ENCODE measurements around the gene NCOA3. TPM values are rescaled to one million over a fixed set of nuclear protein-coding genes. Genes with fewer than 3 reads are reported as not detected.

Gene NCOA3
- total RNA-seq, 2 experiments from 2014 or later = 66.2 to 73.7 TPM

- Mint-ChIP-seq H3K4me1 (ENCODE audit: low read depth) (peaks cover 45% of the 10 kb centered on the region), H3K4me3 (no peak overlapping the region), H3K27ac (peak overlapping the region; percentile 39), H3K36me3 (ENCODE audit: low read depth) (peaks cover 50% of the 10 kb centered on the region), H3K9me3 (no peaks in the 10 kb centered on the region), H3K27me3 (no peaks in the 10 kb centered on the region)
- ATAC-seq (no peak), DNase-seq (no peak)
- intact Hi-C loops (cut with micrococcal nuclease) = no loop called here
- no peak for TF ChIP-seq CTCF (IDR thresholded peaks at IDR 0.05)
- CTCF ChIA-PET = interaction anchor here (0.6 to 1.8 kb wide), 4 partner anchors 17 to 200 kb away, joined by 3 to 5 read pairs (median 4); no protein-coding TSS in a partner anchor
- POLR2A ChIA-PET = interaction anchor here (0.6 kb wide), 1 partner anchor 27 kb away, joined by 3 read pairs; no protein-coding TSS in a partner anchor
Observed at GRCh38 chr20:47583551-47583950, 81.9 kb downstream of the NCOA3 start.

GRCh38 chr20:47585087-47585747 is 83.5 kb downstream of the NCOA3 start:
- ChIA-PET POLR2A (interaction anchor here (0.7 to 1.3 kb wide), 4 partner anchors 10 to 24 kb away, joined by 3 to 6 read pairs (median 4); no protein-coding TSS in a partner anchor), CTCF (interaction anchor here (1.2 to 1.6 kb wide), 3 partner anchors 17 to 201 kb away, joined by 4 to 5 read pairs (median 5); no protein-coding TSS in a partner anchor)
- peaks cover 48% of the 10 kb centered on the region for H3K36me3 Mint-ChIP-seq (ENCODE audit: low read depth)
- no peak overlapping the region for H3K4me3 Mint-ChIP-seq
- H3K9me3 Mint-ChIP-seq = no peaks in the 10 kb centered on the region
- H3K4me1 Mint-ChIP-seq (ENCODE audit: low read depth) = peaks cover 35% of the 10 kb centered on the region
- H3K27me3 Mint-ChIP-seq = no peaks in the 10 kb centered on the region
- DNase-seq (no peak), ATAC-seq (no peak)
- TF ChIP-seq CTCF (IDR thresholded peaks at IDR 0.05) = no peak
- intact Hi-C loops (cut with micrococcal nuclease) = no loop called here
- H3K27ac Mint-ChIP-seq = peak overlapping the region; percentile 51

DNA sequence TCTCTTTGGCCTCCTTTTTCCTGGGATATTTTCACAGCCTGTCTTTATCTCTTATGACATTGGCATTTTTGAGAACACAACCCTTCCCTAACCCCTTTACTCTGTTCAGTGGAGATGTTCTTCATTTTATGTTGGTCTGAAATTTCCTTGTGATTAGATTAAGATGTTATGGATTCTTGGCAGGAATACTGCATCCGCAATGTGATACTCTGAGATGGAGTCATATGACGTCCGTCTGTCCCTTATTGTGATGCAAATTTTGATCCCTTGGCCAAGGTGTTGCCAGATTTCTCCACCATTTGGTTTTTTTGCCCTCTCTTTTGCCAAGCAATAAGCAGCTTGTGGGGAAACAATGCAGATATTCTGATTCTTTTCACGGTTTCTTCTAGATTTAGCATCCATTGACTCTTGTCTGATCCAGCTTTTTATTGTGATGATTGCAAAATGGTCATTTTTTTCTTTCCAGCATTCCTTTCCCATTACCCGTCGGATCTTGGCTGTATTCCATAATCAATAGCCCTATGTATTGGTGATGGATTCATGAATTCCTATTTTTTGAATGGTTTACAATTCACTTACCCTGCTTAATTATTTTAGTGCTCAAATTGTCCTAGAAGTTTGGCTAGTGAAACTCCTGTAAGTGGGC is 85.1 kb downstream of the NCOA3 start:
- ChIA-PET POLR2A (interaction anchor here (0.9 kb wide), 1 partner anchor 85 kb away, joined by 4 read pairs; the partner anchor contains the start of gene NCOA3), CTCF (no interaction called here)
- H3K27ac Mint-ChIP-seq = peak overlapping the region; percentile 44
- intact Hi-C loops (cut with micrococcal nuclease) = no loop called here
- H3K36me3 Mint-ChIP-seq (ENCODE audit: low read depth) = peaks cover 51% of the 10 kb centered on the region
- no peak overlapping the region for H3K4me3 Mint-ChIP-seq
- H3K9me3 Mint-ChIP-seq = no peaks in the 10 kb centered on the region
- no peak for TF ChIP-seq CTCF (IDR thresholded peaks at IDR 0.05)
- ATAC-seq (no peak), DNase-seq (no peak)
- H3K4me1 Mint-ChIP-seq (ENCODE audit: low read depth) = peaks cover 37% of the 10 kb centered on the region
- H3K27me3 Mint-ChIP-seq = no peaks in the 10 kb centered on the region

GRCh38 chr20:47588158-47588557 is 86.5 kb downstream of the NCOA3 start:
- H3K27ac Mint-ChIP-seq = no peak overlapping the region
- no peaks in the 10 kb centered on the region for H3K9me3 Mint-ChIP-seq
- POLR2A ChIA-PET = no interaction called here
- DNase-seq (no peak), ATAC-seq (no peak)
- peaks cover 43% of the 10 kb centered on the region for H3K4me1 Mint-ChIP-seq (ENCODE audit: low read depth)
- no peak overlapping the region for H3K4me3 Mint-ChIP-seq
- CTCF ChIA-PET = no interaction called here
- peaks cover 57% of the 10 kb centered on the region for H3K36me3 Mint-ChIP-seq (ENCODE audit: low read depth)
- intact Hi-C loops (cut with micrococcal nuclease) = no loop called here
- no peaks in the 10 kb centered on the region for H3K27me3 Mint-ChIP-seq
- no peak for TF ChIP-seq CTCF (IDR thresholded peaks at IDR 0.05)

- H3K9me3 Mint-ChIP-seq = no peaks in the 10 kb centered on the region
- ATAC-seq = no peak
- no peak for TF ChIP-seq CTCF (IDR thresholded peaks at IDR 0.05)
- H3K27me3 Mint-ChIP-seq = no peaks in the 10 kb centered on the region
- intact Hi-C loops (cut with micrococcal nuclease) = no loop called here
- no peak overlapping the region for H3K4me3 Mint-ChIP-seq
- DNase-seq = no peak
- ChIA-PET POLR2A (interaction anchor here (0.8 kb wide), 1 partner anchor 98 kb away, joined by 3 read pairs; no protein-coding TSS in a partner anchor), CTCF (interaction anchor here (1.4 to 2.2 kb wide), 2 partner anchors 30 to 32 kb away, joined by 3 to 6 read pairs; no protein-coding TSS in a partner anchor)
- H3K27ac Mint-ChIP-seq = peak overlapping the region; percentile 36
- H3K4me1 Mint-ChIP-seq (ENCODE audit: low read depth) = peaks cover 38% of the 10 kb centered on the region
- H3K36me3 Mint-ChIP-seq (ENCODE audit: low read depth) = peaks cover 47% of the 10 kb centered on the region
Observed at GRCh38 chr20:47591231-47591630, 89.5 kb downstream of the NCOA3 start.

Measured in activated CD8-positive, alpha-beta T cell treated with anti-CD3 and anti-CD28 coated beads for 36 hours (primary cell).